ENCODE measurements around the gene KCNK1.

KCNK1 gene

GRCh38 chr1:233613252-233614172 lies at the start of gene KCNK1:
Gene KCNK1, plus strand, starts transcription at chr1:233614106. Its CDS starts 66 bp downstream, at chr1:233614172.
- in situ Hi-C loops (cut with HindIII; ENCODE audit: low pct_ligation_motif_present, low pct_unique_long_range_greater_than_20kb, low sequenced_read_pairs): no loop called here
- DNase-seq: peak; percentile 58

- in situ Hi-C loops (cut with HindIII; ENCODE audit: low pct_ligation_motif_present, low pct_unique_long_range_greater_than_20kb, low sequenced_read_pairs): no loop called here
These were observed 48.6 kb upstream of the KCNK1 start for GRCh38 chr1:233565313-233565712.

DNA sequence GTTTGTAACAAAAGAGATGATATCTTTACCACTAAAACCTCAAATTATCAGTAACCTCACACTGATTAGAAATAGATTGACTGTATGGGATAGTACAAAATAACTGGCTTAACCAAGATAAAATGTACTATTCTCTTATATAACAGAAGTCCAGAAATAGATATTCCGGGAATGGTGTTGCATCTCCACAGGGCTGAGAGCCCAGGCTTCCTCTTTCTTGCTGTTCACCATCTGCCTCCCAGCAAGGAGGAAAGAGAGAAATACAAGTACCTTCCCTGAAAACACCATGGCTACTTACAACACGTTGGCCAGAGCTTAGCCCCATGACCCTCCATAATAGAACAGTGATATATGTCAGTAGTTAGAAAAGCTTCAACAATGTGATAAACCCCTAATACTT lies 47.0 kb upstream of the KCNK1 start:
- in situ Hi-C loops (cut with HindIII; ENCODE audit: low pct_ligation_motif_present, low pct_unique_long_range_greater_than_20kb, low sequenced_read_pairs): no loop called here
- no peak for DNase-seq

More at GRCh38 chr1:233565313-233565712, 48.6 kb upstream of the KCNK1 start:
- no peak for DNase-seq

DNA sequence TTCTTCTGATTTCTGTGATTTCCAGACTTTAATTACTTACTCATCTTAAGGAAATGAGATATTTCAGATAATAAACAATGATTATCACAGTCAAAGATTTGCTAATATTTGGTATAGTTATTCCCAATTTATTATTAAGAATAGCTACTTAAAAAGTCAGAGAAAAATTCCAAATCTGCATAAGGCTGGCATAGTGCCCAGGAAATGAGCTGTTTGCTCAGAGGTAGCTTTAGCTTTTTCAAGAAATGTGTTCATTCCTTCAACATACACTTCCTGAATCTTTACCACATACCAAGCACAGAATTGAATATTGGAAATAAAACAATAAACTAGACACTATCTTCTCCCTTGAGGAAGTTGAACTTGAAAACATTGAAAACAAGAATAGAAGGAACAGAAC lies 44.3 kb upstream of the KCNK1 start:
- DNase-seq: no peak
- in situ Hi-C loops (cut with HindIII; ENCODE audit: low pct_ligation_motif_present, low pct_unique_long_range_greater_than_20kb, low sequenced_read_pairs): no loop called here

DNA sequence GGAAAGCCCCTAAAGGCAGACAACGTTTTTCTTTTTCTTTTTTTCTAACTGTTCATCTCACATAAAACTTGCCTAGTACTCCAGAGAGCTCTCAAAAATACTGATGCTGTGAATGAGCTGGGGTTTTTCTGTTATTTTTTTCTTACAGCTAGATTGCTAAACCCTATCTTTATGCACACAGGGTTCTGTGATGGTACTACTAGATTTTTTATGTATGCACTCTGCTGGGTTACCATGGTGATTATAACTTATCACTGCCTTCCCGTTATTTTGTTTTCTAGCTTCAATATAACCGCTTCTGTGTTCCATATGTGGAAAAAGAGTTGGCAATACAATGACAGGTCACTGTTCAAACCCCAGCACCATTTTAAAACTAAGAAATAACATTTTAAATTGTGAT lies 43.7 kb upstream of the KCNK1 start:
- in situ Hi-C loops (cut with HindIII; ENCODE audit: low pct_ligation_motif_present, low pct_unique_long_range_greater_than_20kb, low sequenced_read_pairs): no loop called here
- DNase-seq: no peak

GRCh38 chr1:233570706-233571105 lies 43.2 kb upstream of the KCNK1 start:
- no peak for DNase-seq
- in situ Hi-C loops (cut with HindIII; ENCODE audit: low pct_ligation_motif_present, low pct_unique_long_range_greater_than_20kb, low sequenced_read_pairs): no loop called here

DNA sequence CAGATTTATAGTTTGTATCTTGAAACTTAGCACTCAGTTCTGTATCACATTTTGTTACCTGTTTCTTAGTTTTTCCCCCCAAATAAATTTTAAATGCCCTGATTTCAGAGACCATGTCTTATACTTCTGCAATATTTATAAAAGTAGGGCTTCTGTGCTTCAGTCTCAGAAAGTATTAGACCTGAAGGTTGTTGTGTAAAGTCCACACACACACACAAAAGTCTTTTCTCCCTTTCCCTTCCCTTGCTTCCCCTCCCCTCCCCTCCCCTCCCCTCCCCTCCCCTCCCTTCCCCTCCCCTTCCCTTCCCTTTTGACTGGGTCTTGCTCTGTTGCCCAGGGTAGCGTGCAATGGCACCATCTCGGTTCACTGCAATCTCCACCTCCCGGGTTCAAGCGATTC lies 41.0 kb upstream of the KCNK1 start:
- no peak for DNase-seq
- in situ Hi-C loops (cut with HindIII; ENCODE audit: low pct_ligation_motif_present, low pct_unique_long_range_greater_than_20kb, low sequenced_read_pairs): no loop called here

DNA sequence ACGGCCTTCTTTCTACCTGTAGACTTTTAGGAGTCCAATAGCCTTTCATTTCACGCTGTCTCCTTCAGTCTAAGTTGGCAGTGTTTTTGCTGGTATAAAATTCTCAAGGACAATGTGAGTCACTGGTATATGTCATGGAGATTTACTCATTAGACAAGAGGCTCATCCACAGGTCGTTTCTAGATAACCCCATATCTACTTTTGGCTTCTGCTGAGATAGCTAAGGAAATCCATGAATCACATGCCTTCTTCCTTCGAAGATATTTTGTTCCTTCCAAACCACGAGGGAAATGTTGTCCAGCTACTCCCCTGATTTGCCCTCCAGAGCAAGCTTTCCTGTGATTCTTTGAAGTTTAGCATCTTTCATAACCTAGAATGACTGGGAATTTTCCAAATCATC lies 38.5 kb upstream of the KCNK1 start:
- DNase-seq: no peak
- in situ Hi-C loops (cut with HindIII; ENCODE audit: low pct_ligation_motif_present, low pct_unique_long_range_greater_than_20kb, low sequenced_read_pairs): no loop called here

- no peak for DNase-seq
These were observed 31.5 kb upstream of the KCNK1 start for GRCh38 chr1:233582439-233582838.

GRCh38 chr1:233584376-233584775 lies 29.5 kb upstream of the KCNK1 start:
- DNase-seq: no peak
- in situ Hi-C loops (cut with HindIII; ENCODE audit: low pct_ligation_motif_present, low pct_unique_long_range_greater_than_20kb, low sequenced_read_pairs): no loop called here

More at GRCh38 chr1:233582439-233582838, 31.5 kb upstream of the KCNK1 start:
- in situ Hi-C loops (cut with HindIII; ENCODE audit: low pct_ligation_motif_present, low pct_unique_long_range_greater_than_20kb, low sequenced_read_pairs): no loop called here

DNA sequence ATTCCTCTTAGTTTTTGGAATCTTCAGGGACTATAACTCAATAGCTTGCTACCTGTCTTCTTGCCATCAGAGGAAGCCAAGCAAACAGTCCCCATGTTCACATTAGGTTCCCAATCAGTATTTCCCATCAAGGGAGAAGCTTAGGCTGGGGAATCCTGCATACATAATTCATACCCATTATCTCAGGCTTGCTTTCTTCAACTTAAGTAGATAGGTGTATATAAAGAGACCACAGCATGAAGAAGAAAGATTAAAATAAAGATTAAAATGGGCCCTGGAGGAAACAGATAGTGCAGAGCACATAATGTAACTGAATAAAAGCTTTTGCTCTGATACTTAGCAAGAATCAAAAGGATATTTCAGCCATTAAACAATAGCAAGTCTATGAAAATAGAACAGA lies 29.0 kb upstream of the KCNK1 start:
- in situ Hi-C loops (cut with HindIII; ENCODE audit: low pct_ligation_motif_present, low pct_unique_long_range_greater_than_20kb, low sequenced_read_pairs): no loop called here
- DNase-seq: no peak

GRCh38 chr1:233586301-233586700 lies 27.6 kb upstream of the KCNK1 start:
- no peak for DNase-seq
- in situ Hi-C loops (cut with HindIII; ENCODE audit: low pct_ligation_motif_present, low pct_unique_long_range_greater_than_20kb, low sequenced_read_pairs): no loop called here

- DNase-seq: no peak
- in situ Hi-C loops (cut with HindIII; ENCODE audit: low pct_ligation_motif_present, low pct_unique_long_range_greater_than_20kb, low sequenced_read_pairs): no loop called here
These were observed 26.7 kb upstream of the KCNK1 start for GRCh38 chr1:233587196-233587595.

DNA sequence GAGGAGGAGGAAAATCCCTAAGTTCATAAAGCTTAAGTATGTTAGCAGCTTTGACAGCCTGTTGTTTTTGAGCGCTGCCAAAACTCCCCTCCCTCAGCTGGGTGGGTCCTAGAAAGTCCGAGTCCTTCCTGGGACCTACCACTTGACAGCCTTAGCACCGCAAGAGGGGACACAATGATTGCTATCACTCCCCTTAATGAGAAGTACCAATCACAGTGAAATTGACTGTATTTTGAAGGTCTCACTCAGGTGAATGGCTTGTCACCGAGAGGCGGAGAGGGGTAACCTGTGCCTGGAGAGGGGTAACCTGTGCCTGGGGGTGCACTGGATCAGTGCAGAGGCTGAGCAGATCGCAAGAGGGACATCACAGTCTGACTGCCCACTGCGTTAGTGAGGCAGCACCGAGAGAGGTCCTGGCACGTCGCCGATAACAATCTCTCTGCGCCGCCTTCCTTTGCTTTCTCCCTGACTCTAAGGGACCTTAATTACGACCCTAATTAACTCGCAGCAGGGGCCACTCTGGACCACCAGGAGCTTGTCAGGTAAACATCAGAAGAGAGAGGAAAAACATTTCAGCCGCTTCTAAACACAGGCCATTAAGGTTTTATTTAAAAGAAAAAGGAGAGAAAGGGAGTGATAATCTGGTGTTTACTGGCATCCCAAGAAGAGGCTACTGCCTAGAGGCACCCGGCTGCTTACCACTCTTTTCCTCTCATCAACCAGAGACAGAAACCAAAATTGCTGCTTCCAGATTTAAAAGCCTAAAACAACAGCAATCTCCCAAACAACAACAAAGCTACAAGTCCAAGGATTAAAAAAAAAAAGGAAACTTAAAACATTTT lies 25.7 kb upstream of the KCNK1 start:
- in situ Hi-C loops (cut with HindIII; ENCODE audit: low pct_ligation_motif_present, low pct_unique_long_range_greater_than_20kb, low sequenced_read_pairs): no loop called here
- no peak for DNase-seq

- DNase-seq: no peak
These were observed 16.4 kb upstream of the KCNK1 start for GRCh38 chr1:233597489-233597901.

DNA sequence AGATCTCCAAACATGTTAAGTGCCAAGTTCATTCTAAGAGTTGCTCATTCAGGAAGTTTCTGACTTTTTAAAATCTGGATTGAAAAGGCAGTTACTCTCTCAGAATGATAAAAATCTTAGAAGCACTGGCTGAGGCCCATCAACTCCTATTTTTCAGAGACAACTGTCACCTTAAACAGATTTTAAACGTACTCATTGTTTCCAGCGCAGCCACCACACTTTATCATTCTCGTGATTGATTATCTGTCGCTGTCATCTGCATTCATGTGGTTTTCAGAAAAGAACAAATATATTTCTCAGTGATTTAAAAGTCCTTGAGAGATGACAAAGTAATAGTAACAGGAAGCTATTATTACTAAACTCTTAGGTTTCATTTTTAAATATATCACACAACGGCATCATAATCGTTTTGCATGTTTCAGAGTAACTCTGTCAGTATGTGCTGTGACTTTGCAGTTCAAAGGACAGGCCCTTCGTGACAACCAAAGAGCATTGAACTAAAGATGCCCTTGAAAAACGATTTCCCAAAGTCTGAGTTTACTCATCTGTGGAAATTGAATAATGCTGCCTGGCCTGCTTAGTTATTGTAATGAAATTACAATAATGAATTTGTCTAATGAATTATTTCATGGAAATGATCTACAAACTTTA lies 14.9 kb upstream of the KCNK1 start:
- no peak for DNase-seq
- in situ Hi-C loops (cut with HindIII; ENCODE audit: low pct_ligation_motif_present, low pct_unique_long_range_greater_than_20kb, low sequenced_read_pairs): no loop called here

More at GRCh38 chr1:233597489-233597901, 16.4 kb upstream of the KCNK1 start:
- in situ Hi-C loops (cut with HindIII; ENCODE audit: low pct_ligation_motif_present, low pct_unique_long_range_greater_than_20kb, low sequenced_read_pairs): no loop called here

- DNase-seq: no peak
These were observed 14.3 kb upstream of the KCNK1 start for GRCh38 chr1:233599542-233600073.

DNA sequence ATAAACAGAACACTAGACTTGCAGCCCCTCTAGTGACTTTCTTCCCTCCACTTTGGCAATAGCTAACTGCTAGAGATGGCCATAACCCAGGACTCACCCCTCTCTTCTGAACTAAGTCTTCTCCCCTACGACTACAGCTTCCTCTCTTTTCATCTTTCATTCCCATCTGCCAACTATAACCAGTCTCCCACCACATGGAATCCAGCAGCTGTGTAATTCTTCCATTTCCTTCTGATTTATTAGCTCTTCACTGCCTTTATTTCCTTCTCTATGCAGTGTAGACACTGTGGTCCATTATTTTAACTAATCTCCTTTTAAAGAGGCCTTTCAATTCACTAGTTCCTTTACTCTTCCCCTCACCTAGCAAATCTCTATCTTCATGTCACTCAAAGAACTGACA lies 13.4 kb upstream of the KCNK1 start:
- no peak for DNase-seq
- in situ Hi-C loops (cut with HindIII; ENCODE audit: low pct_ligation_motif_present, low pct_unique_long_range_greater_than_20kb, low sequenced_read_pairs): no loop called here

More at GRCh38 chr1:233599542-233600073, 14.3 kb upstream of the KCNK1 start:
- in situ Hi-C loops (cut with HindIII; ENCODE audit: low pct_ligation_motif_present, low pct_unique_long_range_greater_than_20kb, low sequenced_read_pairs): no loop called here

DNA sequence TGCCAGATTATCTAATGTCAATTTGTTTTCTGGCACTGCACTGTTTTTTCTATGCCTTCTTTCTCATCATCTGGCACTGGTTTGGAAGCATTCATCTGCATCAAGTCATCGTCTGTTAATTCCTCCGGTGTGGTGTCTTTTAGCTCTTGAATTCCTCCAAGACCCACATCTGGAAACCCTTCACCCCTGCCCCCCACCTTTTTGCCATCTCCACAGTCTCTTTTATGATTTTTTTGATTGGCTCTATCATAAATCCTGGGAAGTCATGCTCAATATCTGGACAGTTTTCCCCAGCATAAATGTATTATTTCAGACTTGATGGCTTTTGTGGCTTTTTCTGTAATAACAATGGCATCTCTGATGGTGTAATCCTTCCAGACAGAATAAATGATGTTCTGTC lies 10.4 kb upstream of the KCNK1 start:
- in situ Hi-C loops (cut with HindIII; ENCODE audit: low pct_ligation_motif_present, low pct_unique_long_range_greater_than_20kb, low sequenced_read_pairs): no loop called here
- no peak for DNase-seq

Measured in ACHN (cell line).